SIG-M5 (cell line): ENCODE data around the gene FAM3B.

Source experiments
- DNase-seq: peaks from one replicate; lab custom pipeline; 2025; lab: John Stamatoyannopoulos, UW

Gene FAM3B

DNA sequence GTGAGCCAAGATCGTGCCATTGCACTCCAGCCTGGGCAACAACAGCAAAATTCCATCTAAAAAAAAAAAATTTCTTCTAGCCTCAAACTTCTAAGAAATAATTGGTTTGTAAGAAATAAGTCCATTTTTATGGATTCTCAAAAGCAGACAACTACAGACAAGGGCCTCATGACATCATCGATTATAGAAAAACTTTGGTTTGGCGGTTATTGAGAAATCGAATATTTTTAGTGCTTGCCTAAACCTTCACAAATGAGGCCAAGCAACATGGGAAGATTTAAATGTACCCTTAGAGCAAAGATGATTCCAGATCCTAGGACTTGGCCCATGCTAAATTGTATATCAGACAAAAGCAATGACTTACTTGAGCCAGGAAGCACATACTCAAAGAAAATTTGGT lies 81.7 kb downstream of the FAM3B start:
- no peak for DNase-seq

DNA sequence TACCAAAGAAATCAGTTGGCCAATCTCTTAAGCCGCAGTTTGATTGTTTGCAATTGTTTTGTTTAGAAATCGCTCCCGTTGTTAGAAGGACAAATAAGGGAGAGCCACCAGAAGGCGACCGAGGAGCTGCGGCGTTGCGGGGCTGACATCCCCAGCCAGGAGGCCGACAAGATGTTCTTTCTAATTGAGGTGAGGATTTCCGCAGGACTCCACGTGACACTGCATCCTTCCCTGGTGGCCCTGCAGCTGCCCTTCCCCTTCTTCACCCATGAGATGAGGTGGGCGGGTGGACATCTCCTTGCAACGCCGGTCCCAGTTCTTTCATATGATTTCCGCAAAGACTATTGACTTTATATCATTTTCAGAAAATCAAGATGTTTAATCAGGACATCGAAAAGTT lies 82.2 kb downstream of the FAM3B start:
- no peak for DNase-seq

DNA sequence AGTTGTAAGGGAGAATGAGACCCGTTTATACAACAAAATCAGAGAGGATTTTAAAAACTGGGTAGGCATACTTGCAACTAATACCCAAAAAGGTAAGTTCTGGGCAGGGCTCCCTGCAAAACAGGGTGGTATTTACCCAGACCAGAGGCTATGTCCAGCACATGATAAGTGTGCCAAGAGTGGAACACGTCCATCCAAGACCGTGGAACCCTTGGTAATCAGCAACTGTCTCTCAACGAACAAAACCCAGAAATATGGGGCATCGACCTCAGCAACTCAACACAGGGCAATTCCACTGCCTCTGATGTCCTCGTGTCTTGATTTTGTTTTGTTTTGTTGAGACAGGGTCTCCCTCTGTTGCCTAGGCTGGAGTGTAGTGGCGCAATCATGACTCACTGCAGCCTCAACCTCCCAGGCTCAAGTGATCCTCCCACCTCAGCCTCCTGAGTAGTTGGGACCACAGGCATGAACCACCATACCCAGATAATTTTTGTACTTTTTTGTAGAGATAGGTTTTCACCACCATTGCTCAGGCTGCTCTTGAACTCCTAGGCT lies 82.7 kb downstream of the FAM3B start:
- DNase-seq, result no peak

DNA sequence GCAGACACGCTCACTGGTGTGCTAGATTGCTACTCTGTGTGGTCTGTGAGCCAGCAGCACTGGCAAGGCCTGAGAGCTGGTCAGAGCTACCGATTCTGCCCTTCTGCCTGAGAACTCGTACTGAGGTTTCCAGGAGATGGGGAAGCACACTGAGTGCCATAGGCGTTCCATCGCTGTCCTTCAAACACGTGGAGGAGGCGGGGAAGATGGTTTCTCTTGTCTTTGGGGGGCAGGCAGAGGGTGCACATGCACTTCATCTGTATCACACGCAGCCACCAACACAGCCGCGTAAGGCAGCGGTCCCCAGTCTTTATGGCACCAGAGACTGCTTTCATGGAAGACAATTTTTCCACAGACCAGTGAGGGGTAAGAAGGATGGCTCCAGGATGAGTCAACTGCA lies 85.6 kb downstream of the FAM3B start:
- DNase-seq, result no peak

DNA sequence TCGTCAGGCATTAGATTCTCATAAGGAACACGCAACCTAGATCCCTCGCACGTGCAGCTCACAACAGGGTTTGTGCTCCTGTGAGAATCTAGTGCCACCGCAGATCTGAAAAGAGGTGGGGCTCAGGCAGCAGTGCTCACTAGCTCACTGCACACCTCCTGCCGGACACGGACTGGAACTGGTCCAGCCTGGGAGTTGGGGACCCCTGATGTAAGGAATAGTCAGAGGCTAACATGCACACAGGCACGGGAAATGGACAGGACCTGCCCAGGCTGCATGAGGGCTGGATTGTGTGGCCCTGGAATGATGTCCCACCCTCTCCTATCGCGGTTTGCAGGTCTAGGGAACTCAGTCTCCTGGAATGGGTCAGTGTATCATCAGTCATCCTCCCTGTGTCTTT lies 86.2 kb downstream of the FAM3B start:
- DNase-seq, result no peak

DNA sequence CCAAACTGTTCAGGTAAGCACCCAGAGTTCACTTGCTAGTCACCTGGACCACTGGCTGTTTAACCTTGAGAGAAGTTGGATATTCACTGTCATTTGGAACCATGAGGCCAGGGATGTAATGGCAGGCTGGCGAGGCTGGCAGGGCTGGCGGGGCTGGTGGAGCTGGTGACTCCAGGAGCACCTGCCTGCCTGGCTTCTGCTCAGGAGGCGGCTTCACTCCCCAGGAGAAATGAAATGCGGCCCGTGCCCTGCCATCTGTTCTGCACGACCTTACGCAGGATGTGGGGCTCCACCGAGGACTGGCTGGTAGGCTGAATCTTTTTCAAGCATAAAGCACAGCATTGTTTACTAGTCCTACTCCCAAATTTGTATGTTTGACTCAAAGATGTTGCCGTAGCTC lies 86.7 kb downstream of the FAM3B start:
- no peak for DNase-seq

DNA sequence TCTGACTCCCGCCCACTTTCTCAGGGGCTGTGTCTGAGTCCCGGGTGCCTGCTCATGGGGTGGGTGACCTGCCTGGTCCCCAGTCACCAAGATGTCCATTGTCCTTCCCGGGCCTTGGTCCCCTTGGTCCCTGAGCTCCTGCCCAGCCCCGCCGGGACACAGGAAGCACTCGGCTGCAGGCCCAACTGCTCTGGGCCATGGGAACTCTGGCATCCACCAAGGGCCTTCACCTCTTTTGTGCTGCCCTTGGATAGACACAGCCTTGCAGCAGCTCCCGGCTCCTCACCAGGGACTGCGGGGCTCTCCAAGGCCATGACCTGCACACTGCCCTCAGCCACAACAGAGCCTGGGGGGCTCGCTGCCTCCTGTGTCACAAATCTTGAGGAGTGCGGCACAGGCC lies 87.4 kb downstream of the FAM3B start:
- no peak for DNase-seq

DNA sequence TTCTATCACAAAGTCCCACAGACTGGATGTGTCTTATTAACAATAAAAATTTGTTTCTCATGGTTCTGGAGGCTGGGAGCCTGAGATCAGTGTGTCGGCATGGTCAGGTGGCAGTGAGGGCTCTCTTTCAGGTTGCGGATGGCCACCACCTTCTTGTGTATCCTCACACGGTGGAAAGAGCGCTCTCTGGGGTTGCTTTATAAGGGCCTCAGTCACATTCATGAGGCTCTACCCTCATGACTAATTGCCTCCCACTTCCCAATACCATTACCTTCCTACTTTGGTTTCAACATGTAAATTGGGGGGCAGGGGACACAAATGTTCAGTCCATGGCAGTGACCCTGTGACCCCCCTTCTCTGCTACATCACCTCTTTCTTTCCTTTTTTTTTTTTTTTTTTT lies 88.7 kb downstream of the FAM3B start:
- no peak for DNase-seq

DNA sequence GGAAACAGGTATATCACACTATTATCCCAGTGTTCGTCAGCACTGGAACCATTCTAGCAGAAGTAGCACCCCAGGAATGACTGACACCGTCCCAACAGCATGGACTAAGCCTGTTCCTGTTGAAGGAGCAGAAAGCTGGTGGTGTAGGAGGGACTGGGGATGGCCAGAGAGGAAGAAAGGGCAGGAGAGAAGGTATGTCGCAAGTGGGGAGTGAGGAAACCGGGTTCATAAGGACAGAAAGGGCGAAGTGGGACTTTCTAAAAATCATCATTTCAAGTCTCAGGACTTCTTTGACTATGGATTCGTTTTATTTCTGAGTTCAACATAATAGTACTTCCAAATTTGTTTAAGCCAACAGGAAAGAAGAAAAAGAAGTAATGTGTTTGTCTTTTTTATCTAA lies 89.7 kb downstream of the FAM3B start:
- no peak for DNase-seq
